ENCODE measurements around the gene CYSRT1.

Gene CYSRT1

DNA sequence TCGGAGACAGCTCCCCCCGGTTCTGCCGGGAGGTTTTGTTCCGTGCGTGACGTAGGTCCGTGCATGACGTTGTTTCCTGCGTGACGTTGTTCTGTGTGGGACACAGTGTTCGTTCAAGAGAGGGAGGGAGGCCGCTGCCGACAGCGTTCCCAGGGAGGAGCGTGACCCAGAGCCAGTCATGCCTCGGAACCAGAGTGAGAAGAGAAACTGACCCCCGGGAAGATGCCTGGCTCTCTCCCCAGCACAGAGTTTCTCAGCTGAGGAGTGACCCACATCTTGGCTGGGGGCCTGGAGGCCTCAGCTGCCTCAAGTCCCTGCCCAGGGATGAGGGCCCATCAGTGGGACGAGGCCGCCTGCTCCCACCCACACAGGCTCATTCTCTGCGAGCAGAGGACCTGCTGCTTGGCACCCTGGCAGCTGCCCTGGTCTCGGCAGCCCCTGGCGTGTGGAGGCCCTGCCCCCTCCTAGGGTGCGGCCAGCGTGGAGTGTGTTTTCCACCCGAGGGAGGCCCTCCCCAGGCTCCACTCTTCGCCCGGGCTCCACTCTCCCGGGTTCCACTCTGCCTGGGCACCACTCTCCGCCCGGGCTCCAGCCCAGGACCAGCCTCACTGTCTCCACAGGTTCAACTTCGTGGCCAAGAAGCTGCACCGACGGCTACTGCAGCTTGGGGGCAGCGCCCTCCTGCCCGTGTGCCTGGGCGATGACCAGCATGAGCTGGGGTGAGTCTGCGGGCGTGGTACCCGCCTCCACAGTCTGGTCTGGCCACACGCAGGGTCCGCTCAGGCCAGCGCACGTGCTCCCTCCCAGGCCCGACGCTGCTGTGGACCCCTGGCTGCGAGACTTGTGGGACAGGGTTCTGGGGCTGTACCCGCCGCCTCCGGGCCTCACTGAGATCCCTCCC, 11.6 kb upstream of the CYSRT1 start:
- no peak for DNase-seq

GRCh38 chr9:137214620-137215019, 10.4 kb upstream of the CYSRT1 start:
- DNase-seq: no peak

GRCh38 chr9:137215196-137215986, 9.6 kb upstream of the CYSRT1 start:
- no peak for DNase-seq

DNA sequence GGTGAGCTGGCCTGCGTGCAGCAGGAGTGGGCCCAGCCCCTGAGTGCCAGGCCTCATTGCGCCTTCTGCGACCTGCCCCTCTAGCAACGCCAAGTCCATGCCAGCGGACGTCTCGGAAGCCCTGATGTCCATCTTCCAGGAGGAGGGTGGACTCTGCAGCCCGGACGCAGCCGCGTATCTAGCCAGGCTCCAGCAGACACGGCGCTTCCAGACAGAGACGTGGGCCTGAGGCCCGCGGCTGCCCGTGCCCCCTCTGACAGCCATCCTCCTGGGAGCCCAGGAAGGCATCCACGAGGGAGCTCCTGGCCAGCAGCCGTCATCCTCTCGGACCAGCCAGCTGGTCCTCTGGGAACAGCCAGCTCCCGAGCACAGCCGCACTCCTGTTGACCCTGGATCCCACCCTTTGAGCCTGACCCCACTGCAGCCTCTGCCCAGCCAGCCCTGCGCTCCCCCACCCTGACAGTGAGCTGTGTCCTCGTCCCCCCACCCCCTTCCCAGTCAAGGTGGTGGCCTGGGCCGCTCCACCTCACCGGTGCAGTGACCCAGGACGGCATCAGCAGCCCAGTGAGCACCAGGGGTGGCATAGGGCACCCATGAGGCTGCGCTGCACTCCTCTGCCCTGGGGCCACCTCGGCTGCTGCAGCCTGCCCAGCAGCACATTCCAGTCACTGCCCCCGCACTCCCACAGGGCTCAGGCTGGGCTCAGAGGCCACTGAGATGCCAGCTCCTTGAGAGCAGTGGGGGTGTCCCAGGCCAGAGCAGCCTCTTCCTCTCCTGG, 8.6 kb upstream of the CYSRT1 start:
- DNase-seq: no peak

GRCh38 chr9:137217276-137218211, 7.4 kb upstream of the CYSRT1 start:
- DNase-seq: no peak

- no peak for DNase-seq
These were observed 6.7 kb upstream of the CYSRT1 start for GRCh38 chr9:137218212-137218753.

- DNase-seq: no peak
These were observed 6.2 kb upstream of the CYSRT1 start for GRCh38 chr9:137218754-137219271.

- DNase-seq: no peak
These were observed 5.1 kb upstream of the CYSRT1 start for GRCh38 chr9:137219757-137220316.

DNA sequence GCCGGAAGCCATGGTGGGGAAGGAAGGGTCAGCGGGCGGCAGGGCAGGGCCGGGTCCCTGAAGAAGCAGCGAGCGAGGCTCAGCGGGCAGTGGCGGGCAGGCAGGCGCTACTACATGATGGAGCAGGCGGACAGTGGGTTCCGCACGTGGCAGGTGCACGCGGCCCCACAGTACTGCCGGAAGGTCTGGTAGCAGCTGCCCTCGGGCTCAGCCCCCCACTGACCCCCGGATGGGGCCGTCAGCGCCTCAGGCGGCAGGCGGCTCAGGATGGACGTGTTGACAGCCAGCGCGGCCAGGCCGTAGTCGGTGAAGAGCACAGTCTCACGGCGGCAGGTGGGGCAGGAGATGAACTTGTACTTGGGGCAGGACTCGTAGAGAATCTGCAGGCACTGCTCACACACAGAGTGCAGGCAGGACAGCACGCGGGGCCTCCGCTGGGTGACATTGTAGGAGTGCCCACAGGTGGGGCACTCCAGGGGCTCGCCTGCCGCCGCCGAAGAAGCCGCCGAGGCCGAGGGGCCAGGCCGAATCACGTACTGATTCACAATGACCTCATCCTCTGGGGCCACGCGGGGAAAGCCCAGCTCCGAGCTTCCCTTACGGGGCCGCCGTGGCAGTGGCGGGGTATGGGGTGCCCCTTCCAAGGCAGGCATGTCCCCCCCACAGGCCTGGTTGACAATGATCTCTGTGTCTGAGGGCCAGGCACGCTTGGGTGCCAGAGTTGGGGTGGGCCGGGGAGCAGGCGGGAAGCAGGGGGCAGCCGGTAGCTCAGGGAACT, 4.5 kb upstream of the CYSRT1 start:
- DNase-seq: no peak

- DNase-seq: no peak
These were observed 3.9 kb upstream of the CYSRT1 start for GRCh38 chr9:137221095-137221505.

- no peak for DNase-seq
These were observed 3.4 kb upstream of the CYSRT1 start for GRCh38 chr9:137221506-137222111.

GRCh38 chr9:137222190-137223077, 2.5 kb upstream of the CYSRT1 start, which contains the start of gene RNF208:
RNF208 (minus strand) TSS chr9:137222240; CDS start chr9:137221212, 1,028 bp downstream.
- no peak for DNase-seq

- peak; percentile 90 for DNase-seq
These were observed 1.6 kb upstream of the CYSRT1 start for GRCh38 chr9:137223078-137223970.

DNA sequence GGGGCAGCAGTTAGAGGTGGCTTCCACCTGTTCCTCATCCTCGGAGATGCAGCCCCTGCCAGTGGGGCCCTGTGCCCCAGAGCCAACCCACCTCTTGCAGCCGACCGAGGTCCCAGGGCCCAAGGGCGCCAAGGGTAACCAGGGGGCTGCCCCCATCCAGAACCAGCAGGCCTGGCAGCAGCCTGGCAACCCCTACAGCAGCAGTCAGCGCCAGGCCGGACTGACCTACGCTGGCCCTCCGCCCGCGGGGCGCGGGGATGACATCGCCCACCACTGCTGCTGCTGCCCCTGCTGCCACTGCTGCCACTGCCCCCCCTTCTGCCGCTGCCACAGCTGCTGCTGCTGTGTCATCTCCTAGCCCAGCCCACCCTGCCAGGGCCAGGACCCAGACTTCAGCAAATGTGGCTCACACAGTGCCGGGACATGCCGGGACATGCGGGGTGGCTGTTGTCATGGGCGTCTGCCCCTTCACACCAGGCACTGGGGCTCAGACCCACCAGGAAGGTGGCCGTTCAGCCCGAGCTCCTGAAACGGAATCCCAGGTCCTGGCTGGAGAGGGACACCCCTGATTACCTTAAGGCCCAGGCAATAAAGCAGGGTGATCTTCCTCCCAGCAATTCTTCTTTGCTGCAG, 841 bp downstream of the CYSRT1 start:
- DNase-seq: no peak

DNA sequence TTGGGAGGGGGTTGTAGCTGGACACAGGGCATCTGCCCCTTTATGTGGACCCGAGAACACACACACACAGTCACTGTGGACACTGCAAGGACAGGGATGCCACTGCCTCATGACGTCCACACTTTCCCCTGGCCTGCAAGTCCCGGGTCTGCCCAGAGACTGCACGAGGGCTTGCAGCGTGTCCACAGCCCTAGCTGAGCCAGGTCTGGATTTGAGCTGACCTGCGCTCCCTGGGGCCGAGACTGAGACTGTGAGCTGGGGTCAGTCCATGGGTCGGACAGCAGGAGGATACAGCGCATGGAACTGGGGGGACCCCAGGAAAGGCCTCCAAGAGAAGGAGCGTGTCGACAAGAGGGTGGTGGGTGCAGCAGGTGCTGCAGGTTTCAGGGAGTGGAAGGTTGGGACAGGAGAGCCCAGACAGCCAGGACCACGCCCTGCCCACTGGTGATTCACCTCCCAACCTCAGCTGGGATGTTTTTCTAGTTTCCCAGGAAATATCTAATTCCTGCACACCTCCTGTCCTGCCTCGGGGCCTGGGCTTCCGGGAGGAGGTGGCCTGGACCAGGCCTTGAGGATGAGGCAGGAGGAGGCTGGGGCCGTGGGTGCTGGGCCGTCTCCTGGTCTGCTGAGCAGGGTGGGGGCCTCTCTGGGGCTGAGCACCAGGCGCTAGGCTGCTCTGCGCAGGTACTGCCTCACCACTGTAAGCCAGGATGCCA, 1.5 kb downstream of the CYSRT1 start:
- no peak for DNase-seq

All from NCI-H1417 treated with DMSO at 0.1 percent for 48 hours (cell line).